Activated naive CD4-positive, alpha-beta T cell treated with Interleukin-2 at 50 U/mL for 16 hours (primary cell): Measurements from ENCODE around the gene NSDHL.
A peak's percentile ranks its signal among the peaks of the same experiment; 100 is the strongest.
"Not testable (repeated sequence)": the region's sequence is repeated elsewhere in the genome, so short reads cannot be mapped to it uniquely, and the experiment has no call there.

Experiments
- DNase-seq: peaks from one replicate; pipeline ENCODE4 v3.0.0-alpha.2; 2020

Gene NSDHL

DNA sequence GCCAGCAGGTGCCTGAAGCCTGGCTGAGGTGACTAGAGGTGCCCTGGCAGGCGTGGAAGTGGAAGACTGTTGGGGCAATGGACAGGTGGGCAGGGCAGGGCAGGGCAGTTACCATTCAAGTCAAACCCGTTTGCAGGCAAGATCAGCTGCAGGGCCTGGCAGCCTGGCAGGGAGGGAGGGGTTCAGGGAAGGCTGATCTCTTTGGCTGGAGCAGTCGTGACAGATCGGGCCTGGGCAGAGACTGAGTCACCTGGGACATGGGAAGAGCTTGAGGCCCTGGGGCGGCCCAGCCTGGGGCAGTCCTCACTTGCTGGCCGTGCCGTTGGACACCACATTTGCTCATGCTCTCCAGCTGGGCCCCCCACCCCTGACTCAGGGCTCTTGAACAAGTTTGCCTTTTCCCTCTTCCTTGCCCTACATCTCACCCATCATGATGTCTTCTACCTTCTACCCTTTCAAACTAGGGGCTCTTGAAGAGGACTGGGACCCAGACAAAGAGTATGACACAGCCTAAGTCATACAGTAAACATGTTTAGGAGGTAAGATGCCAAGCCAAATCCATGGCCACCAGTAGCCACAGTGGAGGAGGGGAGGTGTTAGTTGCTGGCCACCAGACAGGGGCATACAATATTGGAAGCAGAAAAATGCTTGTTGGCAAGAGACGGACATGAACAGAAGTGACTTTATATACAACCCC lies 65.0 kb downstream of the NSDHL start:
- DNase-seq: no peak

DNA sequence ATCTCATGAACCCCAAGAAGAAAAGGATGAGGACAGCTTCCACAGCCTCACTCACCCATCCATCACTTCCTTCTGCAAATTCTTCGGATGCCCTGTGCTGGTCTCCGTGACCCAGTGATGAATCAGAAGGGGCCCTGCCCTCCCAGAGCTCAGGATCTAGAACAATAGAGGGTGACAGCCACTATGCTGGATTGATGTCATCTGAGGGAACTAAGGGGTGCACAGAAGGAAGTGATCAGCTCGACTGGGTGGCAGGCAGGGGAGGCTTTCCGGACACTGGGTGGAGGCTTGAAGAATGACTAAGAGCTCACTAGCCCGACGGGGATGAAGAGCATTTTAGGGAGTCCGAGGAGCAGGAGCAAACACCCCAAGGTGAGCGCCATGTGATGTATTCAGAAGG lies 65.6 kb downstream of the NSDHL start:
- no peak for DNase-seq

DNA sequence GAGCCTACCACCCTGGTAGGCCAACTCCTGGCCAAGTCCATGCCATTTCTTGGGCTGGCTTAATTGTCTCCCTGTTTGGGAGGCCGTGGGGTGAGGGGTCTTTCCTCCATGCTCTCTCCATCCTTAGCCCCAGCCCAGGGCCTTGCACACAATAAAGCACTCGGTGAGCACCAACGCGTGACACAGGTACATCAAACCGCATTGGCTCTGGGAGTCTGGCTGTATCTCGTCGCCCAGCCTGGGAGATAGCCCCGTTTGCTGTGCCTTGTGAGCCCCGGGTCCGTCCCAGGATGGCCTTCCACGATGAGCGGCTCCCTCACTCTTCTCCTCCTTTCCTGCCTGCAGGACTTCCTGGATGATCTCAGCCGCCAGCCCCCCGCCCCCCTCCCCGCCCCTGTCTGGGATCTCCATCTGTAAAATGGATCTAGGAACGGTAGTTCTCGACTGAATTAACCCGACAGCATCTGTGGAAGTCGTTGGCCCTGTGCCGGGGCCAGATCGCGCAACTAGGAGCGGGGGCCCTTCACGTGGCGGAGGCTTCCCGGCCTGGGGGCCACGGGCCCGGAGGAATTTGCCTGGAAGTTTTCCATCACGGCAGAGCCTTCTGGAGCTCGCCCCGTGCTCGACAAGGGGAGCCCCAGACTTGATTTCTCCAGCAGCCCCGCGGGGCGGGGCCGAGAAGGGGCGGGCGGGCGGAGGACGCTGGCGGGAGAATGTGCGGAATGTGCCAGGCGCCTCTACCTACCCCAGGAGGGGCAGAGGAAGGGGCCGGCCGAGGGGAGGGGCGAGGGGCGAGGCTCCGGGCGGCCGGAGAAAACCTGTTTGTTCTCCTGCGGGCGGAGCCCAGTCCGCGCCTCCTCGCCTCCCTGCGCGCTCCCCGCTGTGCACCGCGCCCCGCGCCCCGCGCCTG lies 66.6 kb downstream of the NSDHL start, which contains the start of gene ZNF185:
Gene ZNF185, plus strand, starts transcription at position 846 of the 910 bp plus-strand sequence. CDS start 16,423 bp downstream, outside the sequence.
- DNase-seq: no peak

DNA sequence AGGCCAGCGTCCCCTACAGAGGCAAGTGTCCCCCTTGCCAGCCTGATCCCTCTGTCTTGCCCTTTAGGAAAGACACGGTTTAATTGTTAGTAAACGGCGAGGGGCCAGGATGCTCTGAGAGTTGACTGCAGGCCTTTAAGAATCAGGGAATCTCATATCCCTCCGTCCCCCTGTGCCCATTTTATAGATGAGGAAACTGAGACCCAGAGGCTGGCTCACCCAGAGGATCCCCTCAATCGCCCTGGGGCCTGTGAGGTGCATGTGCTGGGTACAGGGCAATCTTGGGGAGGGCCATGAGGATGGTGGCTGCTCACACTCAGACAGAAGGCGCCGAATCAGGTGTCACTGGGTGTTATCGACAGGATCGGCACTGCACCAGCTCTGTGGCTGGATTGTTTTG lies 67.6 kb downstream of the NSDHL start:
- no peak for DNase-seq

DNA sequence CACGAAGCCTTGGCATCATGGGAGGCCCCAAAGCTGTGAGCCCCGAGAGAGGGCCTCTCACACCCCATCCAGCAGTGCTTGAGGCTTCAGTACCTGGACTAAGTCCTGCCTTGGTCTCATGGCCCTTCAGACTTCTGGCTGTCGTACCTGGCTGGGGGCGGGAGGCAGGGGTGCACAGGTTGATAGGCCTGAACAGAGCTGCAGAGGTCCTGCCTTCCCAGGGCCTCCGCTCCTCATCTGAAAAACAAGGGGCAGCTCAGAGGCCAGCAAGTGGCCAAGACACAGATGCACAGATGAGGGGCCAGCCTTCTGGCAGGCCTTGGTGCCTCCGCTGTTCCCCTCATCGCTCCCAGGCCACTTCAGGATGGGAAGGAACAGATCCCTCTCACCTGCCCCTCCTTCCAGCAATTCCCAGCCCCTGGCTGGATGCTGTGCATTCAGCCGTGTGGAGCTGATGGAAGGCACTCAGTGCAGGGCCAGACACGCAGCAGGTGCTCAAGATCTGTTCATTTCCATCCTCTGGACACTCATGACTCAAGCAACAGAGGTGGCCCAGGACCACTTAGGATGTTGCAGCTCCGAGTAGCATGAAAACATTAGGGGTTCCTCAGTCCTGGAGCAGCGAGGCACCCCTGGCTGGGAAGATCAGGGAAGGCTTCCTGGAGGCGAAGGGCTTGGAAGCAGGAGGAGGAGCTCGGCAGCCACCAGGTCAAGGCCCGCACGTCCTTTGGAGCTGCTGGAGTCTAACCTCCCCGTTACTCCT lies 68.4 kb downstream of the NSDHL start:
- DNase-seq: no peak

DNA sequence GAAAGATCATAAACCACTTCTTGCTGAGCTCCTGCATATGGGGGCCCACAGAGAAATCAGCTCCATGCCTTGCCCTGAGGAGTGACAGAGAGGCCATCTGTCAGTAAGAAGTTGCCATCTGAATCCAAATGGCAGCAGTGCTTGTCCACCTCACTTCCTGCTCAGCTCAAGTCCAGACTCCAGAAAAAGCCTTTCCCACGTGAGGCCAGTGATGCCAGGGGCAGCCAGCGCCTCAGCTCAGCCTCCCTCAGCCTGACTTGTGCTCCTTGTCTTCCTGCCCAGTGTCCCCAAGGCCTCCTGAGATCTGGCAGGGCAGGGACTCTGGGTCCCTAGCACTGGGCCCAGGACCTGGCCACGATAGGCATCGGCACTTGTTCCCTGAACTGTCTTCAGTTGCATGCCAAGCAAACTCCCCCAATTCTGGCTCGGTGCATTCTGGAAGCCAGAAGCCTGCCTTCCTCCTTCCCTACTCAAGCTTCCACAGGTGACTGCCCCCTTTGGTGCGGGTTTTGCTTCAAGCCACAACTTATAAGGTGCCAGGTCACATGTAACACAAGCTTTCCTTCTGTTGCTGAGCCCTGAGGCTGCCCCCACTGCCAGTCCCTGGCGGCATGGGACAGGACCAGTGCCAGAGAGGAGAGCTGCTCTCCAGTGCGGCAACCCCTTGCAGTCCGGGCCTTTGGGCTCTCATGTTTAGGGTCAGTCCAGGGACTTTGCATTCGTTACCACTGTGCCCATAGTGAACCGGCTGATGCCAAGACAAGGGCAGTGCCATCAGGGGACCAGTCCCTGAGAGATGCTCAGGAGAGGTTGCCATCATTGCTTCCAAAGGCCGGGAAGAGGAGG lies 69.2 kb downstream of the NSDHL start:
- no peak for DNase-seq

DNA sequence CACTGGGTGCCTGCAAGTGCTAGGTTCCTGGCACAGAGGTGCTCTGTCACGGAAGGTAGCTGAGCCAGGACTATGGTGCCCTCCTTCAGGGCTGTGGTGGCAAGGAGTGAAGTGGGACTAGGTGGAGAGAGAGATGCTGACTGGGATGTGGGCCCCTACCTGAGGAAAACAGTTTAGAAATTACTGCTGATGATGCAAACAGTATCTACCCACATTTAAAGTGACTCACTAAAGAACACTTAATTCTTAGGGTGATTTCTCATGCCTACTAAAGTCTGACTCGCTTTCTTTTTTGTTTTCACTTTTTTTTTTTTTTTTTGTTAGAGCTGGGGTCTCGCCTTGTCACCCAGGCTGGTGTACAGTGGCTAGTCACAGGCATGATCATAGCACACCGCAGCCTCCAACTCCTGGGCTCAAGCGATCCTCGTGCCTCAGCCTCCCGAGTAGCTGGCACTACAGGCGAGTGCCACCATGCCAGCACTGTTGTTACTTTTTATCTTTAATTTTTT lies 70.1 kb downstream of the NSDHL start:
- no peak for DNase-seq

DNA sequence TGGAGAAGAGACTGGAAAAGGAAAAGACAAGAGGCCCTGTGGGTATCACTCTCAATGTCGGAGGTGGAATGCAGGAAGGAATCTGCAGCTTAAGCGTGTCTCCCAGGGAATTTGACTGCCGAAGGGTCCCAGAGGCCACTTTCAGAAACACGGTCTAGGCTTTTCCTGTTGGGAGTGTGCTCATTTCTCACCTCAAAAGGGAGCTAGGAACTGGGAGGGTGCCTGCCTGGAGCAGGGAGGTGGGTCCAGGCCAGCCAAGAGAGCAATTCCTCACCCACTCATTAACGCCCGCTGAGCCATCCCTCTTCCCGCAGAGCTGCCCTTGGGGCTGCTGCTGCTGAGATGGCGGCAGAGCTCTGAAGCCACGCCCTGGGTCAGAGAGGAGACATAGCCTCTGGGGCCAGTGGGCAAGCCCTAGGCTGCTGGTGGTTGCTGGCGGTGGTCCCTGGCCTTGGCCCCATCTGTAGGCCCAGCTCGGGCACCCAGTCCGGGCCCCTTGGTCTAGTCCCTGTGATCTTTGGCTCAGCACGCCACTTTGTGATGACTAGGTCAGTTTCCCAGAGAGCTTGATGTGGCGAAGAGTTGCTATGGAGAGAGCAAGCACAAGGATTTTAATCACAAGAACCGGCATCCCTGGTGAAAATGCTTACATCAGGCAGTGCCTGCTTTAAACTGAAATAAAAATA lies 71.1 kb downstream of the NSDHL start:
- no peak for DNase-seq

DNA sequence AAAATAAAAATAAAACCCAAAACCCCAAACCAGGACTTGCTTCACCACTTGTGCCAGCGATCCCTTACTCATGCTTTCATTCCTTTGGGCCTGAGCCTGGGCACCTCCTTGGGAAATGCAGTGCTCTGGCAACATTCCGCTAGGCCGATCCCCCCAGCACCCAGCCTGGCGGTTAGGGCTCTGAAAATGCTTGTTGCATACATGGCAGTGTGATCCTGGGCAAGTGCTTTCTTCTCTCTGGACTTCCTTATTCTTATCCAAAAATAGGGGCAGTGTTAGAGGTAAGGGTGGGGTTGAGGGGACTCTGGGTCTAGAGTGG lies 71.6 kb downstream of the NSDHL start:
- no peak for DNase-seq

DNA sequence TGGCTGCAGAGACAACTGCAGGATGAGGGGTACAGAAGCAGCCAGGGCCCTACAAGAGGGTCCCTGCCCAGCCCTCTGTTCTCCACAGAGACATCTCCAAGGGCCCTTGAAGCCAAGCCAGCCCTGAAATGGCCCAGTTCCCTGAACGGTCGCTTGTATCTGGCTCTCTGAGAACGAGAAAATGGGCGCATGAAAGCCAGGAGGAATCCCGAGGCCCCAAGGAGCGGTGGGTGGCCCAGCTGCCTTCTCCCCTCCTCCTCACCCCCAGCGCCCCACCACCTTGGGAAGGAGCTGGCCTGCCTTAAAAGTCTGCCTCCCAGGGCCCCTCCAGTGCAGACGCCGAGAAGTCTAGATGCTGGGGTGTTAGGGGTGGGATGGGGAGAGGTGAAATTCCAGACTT lies 72.7 kb downstream of the NSDHL start:
- DNase-seq: no peak

DNA sequence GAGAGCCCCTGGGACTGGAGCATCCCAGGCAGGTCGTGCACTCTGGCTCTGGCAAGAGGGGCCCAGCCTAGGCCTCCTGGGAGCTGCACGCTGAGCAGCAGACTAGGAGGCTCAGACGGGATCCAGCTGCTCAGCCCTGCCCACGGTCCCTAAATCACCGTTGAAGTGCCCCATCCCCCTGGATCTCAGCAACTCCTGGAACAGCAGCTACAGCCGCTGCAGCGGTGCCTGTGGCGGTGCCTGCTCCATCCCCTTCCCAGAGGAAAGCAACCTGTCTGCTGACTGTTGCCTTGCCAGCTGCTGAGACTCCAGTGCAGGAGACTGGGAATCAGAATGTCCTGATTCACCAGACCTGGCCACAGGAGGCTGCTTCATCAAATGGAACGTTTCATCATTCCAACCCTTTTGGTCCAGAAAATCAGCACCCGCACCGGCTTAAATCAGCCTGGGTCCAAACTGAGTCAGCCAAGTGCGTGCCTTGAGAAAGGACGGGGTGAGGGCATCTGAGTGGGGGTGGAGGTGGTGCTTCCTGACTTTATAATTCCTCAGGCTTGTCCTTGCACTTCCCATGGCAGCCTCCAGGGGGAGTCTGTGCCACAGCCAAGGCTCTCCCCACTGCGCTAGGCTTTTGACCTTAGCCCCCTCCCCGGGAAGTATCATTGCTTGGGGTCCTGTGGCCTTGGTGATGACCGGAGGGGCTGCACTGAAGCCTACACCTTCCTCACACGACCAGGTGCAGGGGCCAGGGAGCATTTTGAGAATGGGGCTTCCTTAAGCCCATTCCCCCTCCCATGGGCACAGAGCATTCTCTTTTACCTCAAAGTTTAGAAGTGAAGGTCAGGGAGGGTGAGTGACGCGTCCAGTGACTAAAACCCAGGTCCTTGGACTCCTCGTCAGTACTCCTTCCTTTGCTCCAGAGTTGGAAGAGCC lies 73.6 kb downstream of the NSDHL start:
- DNase-seq: peak; percentile 31

DNA sequence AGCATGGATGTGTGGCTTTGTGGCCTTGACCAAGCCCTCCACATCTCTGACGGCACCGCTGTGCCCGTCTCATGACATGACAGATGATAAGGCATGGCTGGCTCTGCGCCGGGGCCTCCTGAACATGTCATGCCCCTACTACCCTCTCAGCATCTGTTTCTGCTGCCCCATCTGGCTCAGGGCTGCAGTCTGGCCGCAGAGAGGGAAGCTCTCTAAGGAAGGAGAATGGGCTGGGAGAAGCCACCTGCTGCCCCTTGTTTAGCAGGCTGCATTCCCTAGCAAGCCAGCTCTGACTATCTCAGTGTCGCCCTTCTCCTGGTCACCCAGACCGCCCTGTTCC lies 74.2 kb downstream of the NSDHL start:
- DNase-seq: no peak

DNA sequence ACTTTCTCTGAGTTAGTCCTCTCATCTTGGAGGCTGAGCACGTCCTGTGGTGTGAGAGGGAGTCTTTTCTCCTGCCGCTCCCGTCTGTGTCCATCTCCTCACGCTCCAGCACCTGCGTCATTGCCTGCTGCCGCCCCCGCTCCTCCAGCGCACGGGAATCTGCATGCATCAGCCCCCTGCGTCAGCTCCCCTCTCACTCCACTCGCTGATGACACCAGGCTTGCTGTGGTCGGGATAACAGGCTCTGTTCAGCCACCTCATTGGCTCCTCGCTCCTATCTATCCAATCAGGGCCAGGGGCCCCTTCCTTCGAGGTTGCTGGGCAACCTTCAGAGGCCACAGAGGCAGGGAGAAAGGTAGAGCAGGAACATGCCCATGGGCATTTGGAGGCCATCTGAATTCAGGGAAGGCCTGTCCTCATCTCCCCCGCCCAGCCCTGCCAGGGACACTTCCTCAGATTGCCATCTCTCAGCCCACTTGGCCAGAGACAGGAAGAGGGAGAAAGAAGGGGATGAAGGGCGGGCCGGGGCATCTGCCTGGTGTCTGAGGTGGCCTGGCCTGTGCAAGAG lies 76.3 kb downstream of the NSDHL start:
- no peak for DNase-seq

DNA sequence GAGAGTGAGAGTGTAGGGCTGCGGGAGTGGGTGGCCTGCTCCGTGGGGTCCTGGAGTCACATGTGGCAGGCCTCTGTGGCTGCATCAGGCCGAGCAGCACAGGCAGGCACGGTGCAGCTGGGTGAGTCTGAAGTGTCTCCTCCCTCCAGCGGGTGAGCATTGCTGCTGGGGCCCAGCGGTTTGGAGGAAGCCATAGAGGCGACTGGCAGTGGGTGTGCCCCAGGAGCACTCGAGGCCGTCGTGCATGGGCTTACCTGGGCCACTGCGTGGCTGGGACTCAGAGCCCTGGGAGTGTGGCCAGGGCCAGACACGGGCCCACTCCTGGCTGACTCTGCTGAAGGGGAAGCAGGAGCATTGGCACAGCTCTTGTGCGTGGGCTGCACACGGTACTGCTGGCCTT lies 77.6 kb downstream of the NSDHL start:
- DNase-seq: no peak

DNA sequence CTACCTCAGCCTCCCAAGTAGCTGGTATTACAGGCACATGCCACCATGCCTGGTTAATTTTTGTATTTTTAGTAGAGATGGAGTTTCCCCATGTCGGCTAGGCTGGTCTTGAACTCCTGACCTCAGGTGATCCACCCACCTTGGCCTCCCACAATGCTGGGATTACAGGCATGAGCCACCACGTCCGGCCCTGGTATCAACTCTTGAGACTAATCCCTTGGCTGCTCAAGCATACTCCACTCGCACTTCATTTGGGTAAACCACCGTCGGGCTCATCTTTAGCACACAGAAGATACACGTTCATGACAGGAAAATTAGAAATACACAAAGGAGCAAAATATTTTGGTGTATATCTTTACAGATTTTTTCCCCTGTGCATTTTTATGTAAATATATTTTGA lies 79.2 kb downstream of the NSDHL start:
- DNase-seq: not testable (repeated sequence)

DNA sequence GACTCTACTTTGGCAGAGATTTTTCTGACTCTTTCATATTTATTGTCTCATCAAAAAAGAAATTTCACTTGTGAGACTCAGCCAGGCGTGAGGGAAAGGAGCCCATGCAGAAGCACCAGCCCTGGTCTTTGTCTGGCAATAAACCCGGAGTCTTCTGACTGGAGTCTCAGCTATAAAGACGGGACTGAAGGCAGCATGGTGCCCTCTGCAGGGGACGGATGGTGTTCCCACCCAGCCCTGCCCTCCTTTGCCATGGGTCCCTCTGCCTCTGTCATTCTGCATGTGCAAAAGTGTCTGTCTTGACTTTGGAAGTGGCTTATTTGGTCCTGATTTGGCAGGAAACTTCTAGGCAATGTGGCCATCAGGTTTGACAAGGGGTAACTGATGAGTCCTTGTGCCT lies 81.2 kb downstream of the NSDHL start:
- no peak for DNase-seq

DNA sequence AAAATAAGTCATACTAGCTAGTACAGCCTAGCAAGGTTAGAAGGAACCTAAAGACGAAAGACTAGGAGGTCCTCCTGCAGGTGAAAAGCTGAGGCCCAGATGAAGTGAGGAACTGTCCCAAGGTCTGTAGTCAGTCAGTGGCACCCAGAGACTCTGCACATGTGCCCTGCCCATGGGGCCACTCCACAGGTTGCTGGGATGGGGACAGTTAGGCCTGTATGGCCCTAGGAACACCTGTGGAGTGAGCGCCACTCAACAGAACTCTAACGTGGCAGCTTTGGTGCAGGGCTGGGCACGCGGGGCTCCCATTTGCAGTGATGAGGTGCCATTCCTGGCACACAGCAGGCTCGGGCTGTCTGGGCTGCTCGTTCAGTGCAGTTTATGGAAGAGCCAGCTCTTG lies 81.8 kb downstream of the NSDHL start:
- DNase-seq: no peak

DNA sequence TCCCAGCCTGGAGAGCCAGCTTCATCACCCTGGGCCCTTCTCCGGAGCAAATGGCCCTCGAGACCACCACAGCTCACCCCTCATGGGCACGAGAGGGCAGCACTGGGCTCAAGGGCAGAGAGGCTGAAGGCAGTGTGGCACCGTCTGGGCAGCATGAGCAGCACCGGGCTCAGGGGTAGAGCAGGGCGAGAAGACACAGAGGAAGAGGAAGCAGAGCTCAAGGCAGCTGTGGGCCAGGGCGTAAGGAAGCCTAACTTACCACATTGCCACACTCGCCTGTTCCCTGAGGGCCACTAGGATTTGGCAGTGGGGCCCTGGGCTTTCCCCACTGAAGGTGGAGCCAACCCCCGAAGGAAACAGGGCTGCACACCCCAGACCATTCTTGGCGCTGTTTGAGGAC lies 82.5 kb downstream of the NSDHL start:
- DNase-seq: no peak

DNA sequence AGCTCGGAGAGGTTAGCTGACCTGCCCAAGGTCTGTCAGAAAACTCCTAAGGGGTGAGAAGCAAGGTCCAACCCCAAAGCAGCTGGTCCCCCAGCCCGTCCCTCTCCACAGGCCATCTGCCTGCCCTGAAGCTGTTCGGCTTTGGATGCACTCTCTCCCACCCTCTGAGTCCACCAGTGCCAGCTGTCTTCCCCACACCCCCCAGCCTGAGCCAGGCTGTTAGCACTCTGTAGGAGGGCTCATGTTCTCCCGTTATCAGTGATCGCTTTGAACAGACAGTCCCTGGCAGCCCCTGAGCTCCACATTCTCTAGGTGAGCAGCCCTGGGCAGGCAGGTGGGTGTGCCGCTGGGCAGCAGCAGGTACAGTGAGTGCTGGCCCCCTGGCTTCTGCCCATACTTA lies 83.0 kb downstream of the NSDHL start:
- DNase-seq: no peak

DNA sequence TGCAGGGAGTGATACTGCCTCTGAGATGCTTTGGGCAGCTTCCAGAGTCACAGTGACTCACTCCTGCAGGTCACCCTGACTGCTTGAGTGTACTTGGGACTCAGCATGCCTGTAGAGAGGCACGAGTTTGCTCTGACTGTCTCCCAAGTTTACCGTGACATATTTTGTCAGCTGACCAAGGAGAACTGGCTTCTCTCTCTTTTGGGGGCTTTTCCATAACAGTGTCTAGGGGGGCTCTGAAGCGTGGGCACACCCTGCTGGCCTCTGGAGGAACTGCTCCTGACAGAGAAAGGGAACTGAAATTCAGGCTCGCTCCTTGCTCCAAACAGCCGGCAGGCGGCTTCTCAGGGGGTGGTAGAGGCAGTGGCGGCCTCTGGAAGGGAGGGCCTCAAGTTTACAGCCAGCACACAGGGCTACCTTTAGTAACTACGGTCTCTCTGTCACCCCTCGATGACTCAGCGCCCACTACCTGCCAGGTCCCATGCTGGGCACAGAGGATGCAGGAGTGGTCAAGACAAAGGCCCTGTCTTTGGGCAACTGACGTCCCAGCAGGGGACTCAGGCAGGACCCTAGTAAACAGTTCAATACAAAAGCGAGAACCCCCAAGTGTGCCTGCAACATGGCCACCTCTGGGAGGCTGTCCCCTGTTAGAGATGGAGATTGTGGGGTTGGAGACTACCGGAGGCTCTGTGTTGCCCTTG lies 84.8 kb downstream of the NSDHL start:
- no peak for DNase-seq
